Caco-2 (cell line): ENCODE results near the gene ATP6V0D1. TPM values are rescaled to one million over a fixed set of nuclear protein-coding genes. Genes with fewer than 3 reads are reported as not detected.

Experiments used
- BruUV-seq: library from RNA; stranded (reverse); fragments of 400-500 nt; replicated peaks from 2 replicates; lab custom pipeline; 2021; lab: Mats Ljungman, UMichigan
- CTCF ChIA-PET: fragments of 300-600 bp; sonication (Branson Sonifier 250); formaldehyde crosslinking; loops from one replicate; lab custom pipeline; 2022; ENCODE audit warnings: antibody characterized with exemption; lab: Charles Lee
- POLR2A ChIA-PET: fragments of 300-600 bp; sonication (Branson Sonifier 250); formaldehyde crosslinking; loops from one replicate; lab custom pipeline; 2022; ENCODE audit warnings: antibody characterized with exemption; lab: Charles Lee
- DNase-seq, 2 experiments: peaks; one replicate each; pipeline versions ENCODE4 v3.0.0 to v3.0.0-alpha.2; 2020 to 2022
- H3K27me3 ChIP-seq: replicated peaks from 2 replicates; pipeline ENCODE4 v1.6.0; 2011; ENCODE audit warnings: low read length; ENCODE audit not compliant: control insufficient read depth, insufficient read depth
- H3K36me3 ChIP-seq: 2 replicates; pipeline ENCODE4 v1.5.1; 2011; ENCODE audit warnings: low read length; ENCODE audit not compliant: control insufficient read depth, insufficient read depth
- H3K4me1 ChIP-seq: fragments of 250-450 bp; sonication (Bioruptor Pico); 2 replicates; pipeline ENCODE4 v1.5.1; 2020; ENCODE audit warnings: mild to moderate bottlenecking
- H3K4me3 ChIP-seq: 2 replicates; pipeline ENCODE4 v1.5.1; 2011; ENCODE audit warnings: low read depth, mild to moderate bottlenecking, control low read depth, low read length
- H3K9me3 ChIP-seq: fragments of 250-450 bp; sonication (Bioruptor Pico); 2 replicates; pipeline ENCODE4 v1.5.1; 2020; ENCODE audit warnings: mild to moderate bottlenecking, moderate library complexity
- H3K27ac Mint-ChIP-seq: one replicate; pipeline ENCODE4 v1.8.0; 2022; ENCODE audit warnings: mixed read lengths; ENCODE audit not compliant: unreplicated experiment
- H3K27me3 Mint-ChIP-seq: one replicate; pipeline ENCODE4 v1.8.0; 2022; ENCODE audit warnings: mixed read lengths; ENCODE audit not compliant: insufficient read depth, unreplicated experiment
- H3K36me3 Mint-ChIP-seq: one replicate; pipeline ENCODE4 v1.8.0; 2022; ENCODE audit warnings: mild to moderate bottlenecking, mixed read lengths; ENCODE audit not compliant: insufficient read depth, unreplicated experiment
- H3K4me1 Mint-ChIP-seq: one replicate; pipeline ENCODE4 v1.8.0; 2022; ENCODE audit warnings: low read depth, mixed read lengths; ENCODE audit not compliant: unreplicated experiment
- H3K4me3 Mint-ChIP-seq: one replicate; pipeline ENCODE4 v1.8.0; 2022; ENCODE audit warnings: mild to moderate bottlenecking, moderate library complexity, mixed read lengths; ENCODE audit not compliant: unreplicated experiment
- H3K9me3 Mint-ChIP-seq: one replicate; pipeline ENCODE4 v1.8.0; 2022; ENCODE audit warnings: mixed read lengths; ENCODE audit not compliant: unreplicated experiment
- CTCF ChIP-seq, 2 experiments: fragments of 200-600 bp in 1 of 2; IDR thresholded peaks; 1 replicate in 1 of 2; 2 replicates in 1 of 2; pipeline versions ENCODE4 v1.5.1 to v1.8.0; 2011 to 2022; ENCODE audit warnings: antibody characterized with exemption in 1 of 2, control low read depth in 1 of 2, inconsistent platforms in 1 of 2, low read depth in 1 of 2, low read length in 1 of 2, mild to moderate bottlenecking in 1 of 2, moderate library complexity in 1 of 2; ENCODE audit not compliant: insufficient read depth in 1 of 2, severe bottlenecking in 1 of 2, unreplicated experiment in 1 of 2
- intact Hi-C: fragments of 100-400 bp; cut with micrococcal nuclease; formaldehyde crosslinking; loops from one replicate; pipeline ENCODE4 v1.10.0; 2022; ENCODE audit not compliant: unreplicated experiment
- total RNA-seq: library from RNA; stranded (reverse); gene quantifications from 2 replicates; pipeline ENCODE4 v1.2.3, GENCODE V29; 2022

Gene ATP6V0D1
- total RNA-seq, 1 experiment from 2014 or later, result 110 TPM

- no peaks in the 10 kb centered on the region for H3K9me3 ChIP-seq
- no peaks in the 10 kb centered on the region for H3K9me3 Mint-ChIP-seq
- no peaks in the 10 kb centered on the region for H3K27me3 Mint-ChIP-seq
- TF ChIP-seq CTCF (IDR thresholded peaks at IDR 0.05; ENCODE audit: insufficient read depth in 1 of 2, low read depth in 1 of 2, low read length in 1 of 2, severe bottlenecking in 1 of 2, unreplicated experiment in 1 of 2), result no peak
- DNase-seq, result no peak
- peaks cover 10% of the 10 kb centered on the region for H3K36me3 Mint-ChIP-seq
- intact Hi-C loops, result loop anchor here (1.0 kb wide), 1 partner anchor 27 kb away; the partner anchor contains the start of gene HSD11B2
- no peak overlapping the region for H3K4me3 ChIP-seq
- TSS peak; percentile 90 for BruUV-seq
- POLR2A ChIA-PET, result interaction anchor here (0.9 to 1.6 kb wide), 2 partner anchors 8 to 27 kb away, joined by 7 to 8 read pairs; partner anchors contain the start of gene HSD11B2
- CTCF ChIA-PET, result interaction anchor here (0.9 kb wide), 1 partner anchor 8 kb away, joined by 4 read pairs; no protein-coding TSS in a partner anchor
- peaks cover 32% of the 10 kb centered on the region for H3K4me1 ChIP-seq
- H3K4me3 Mint-ChIP-seq, result peak overlapping the region; percentile 46
- peak overlapping the region; percentile 96 for H3K27ac Mint-ChIP-seq
- H3K27me3 ChIP-seq, result no peaks in the 10 kb centered on the region
- H3K36me3 ChIP-seq, result no peaks in the 10 kb centered on the region
- H3K4me1 Mint-ChIP-seq, result peaks cover 43% of the 10 kb centered on the region
These were observed 76.9 kb downstream of the ATP6V0D1 start for GRCh38 chr16:67403976-67404555.

DNA sequence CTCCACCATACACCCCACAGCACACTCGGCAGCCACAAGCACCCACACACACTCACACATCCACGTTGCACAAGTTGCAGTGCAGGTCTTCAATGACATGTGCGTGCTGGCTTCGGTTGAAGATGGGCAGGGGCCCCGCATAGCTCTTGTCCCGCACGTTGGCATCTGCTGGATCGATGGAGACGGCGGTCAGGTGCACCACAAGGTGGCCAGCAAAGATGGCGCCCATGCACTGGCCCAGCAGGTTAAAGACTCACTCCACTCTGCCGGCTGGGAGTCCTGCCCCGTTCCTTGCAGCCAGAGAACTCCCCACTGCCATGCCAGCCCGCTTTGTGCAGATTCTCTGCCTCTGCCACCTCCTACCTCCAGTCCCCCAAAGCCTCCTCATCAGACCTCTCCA lies 80.1 kb downstream of the ATP6V0D1 start:
- Histone ChIP-seq H3K4me1 (peaks cover 37% of the 10 kb centered on the region), H3K4me3 (no peak overlapping the region), H3K27me3 (no peaks in the 10 kb centered on the region), H3K9me3 (no peaks in the 10 kb centered on the region), H3K36me3 (no peaks in the 10 kb centered on the region)
- POLR2A ChIA-PET, result no interaction called here
- peaks cover 41% of the 10 kb centered on the region for H3K4me1 Mint-ChIP-seq
- no peak overlapping the region for H3K4me3 Mint-ChIP-seq
- no peak for DNase-seq
- intact Hi-C loops, result no loop called here
- CTCF ChIA-PET, result interaction anchor here (1.4 kb wide), 1 partner anchor 27 kb away, joined by 4 read pairs; no protein-coding TSS in a partner anchor
- H3K27me3 Mint-ChIP-seq, result no peaks in the 10 kb centered on the region
- BruUV-seq, result no TSS peak
- TF ChIP-seq CTCF (IDR thresholded peaks at IDR 0.05; ENCODE audit: insufficient read depth in 1 of 2, low read depth in 1 of 2, low read length in 1 of 2, severe bottlenecking in 1 of 2, unreplicated experiment in 1 of 2), result no peak
- no peaks in the 10 kb centered on the region for H3K9me3 Mint-ChIP-seq
- H3K27ac Mint-ChIP-seq, result no peak overlapping the region
- H3K36me3 Mint-ChIP-seq, result peaks cover 10% of the 10 kb centered on the region

DNA sequence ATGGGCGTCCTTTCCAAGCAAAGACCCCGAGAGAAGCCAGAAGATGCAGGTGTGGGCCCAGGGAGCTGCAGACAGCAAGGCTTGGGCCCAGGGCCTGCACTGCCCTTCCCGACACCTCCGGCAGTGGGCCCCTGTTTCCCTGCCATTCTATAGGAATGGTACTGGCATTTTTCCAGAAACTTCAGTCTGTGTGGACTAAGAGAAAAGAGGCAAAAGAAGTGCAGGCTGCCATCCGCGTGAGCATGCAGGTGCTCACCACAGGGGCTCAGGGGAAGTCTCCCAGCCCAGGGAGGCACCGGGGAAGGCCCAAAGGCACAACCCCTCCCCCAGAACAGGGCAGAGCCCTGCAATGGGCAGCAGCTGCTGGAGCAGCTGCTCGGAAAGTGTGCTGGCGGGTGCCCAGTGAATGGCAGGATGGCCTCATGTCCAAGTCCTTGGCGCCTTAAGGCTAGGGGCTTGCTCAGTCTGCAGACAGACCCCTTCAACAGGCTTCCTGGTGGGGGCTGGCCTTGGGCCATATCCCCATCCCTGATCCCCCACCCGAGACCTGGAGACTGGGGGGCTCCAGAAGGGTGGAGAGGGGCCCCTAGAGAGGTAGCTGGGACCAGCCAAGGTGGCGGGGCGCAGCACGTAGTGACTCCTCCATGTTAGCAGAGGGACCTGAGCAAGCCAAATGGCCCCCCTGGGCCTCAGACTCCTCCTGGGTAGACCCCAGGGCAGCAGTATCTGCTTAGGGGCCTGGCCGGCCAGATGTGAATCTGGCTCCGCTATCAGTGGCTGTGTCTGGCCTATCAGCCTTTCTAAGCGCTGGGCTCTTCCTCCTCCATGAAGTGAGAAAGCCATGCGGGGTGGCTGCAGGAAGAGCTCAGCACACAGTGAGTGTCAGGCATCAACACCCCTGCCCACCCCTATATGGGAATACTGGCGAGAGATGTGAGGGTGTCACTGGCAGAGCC lies 80.9 kb downstream of the ATP6V0D1 start:
- intact Hi-C loops, result no loop called here
- POLR2A ChIA-PET, result no interaction called here

More for the DNA sequence above, 80.9 kb downstream of the ATP6V0D1 start:
- no peaks in the 10 kb centered on the region for H3K27me3 ChIP-seq
- no peaks in the 10 kb centered on the region for H3K36me3 ChIP-seq
- Mint-ChIP-seq H3K4me1 (peaks cover 32% of the 10 kb centered on the region), H3K9me3 (no peaks in the 10 kb centered on the region), H3K36me3 (peaks cover 10% of the 10 kb centered on the region), H3K4me3 (no peak overlapping the region), H3K27me3 (no peaks in the 10 kb centered on the region), H3K27ac (no peak overlapping the region)
- no peaks in the 10 kb centered on the region for H3K9me3 ChIP-seq
- no peak for DNase-seq
- H3K4me3 ChIP-seq, result no peak overlapping the region
- CTCF ChIA-PET, result interaction anchor here (0.6 to 1.5 kb wide), 3 partner anchors 28 to 153 kb away, joined by 4 to 6 read pairs (median 4); no protein-coding TSS in a partner anchor
- no peak for TF ChIP-seq CTCF (IDR thresholded peaks at IDR 0.05; ENCODE audit: insufficient read depth in 1 of 2, low read depth in 1 of 2, low read length in 1 of 2, severe bottlenecking in 1 of 2, unreplicated experiment in 1 of 2)
- no TSS peak for BruUV-seq
- H3K4me1 ChIP-seq, result peaks cover 35% of the 10 kb centered on the region
